HG03521 (cell line): ENCODE results near the gene CHAT.

Experiments used
- ATAC-seq: cut with Tn5 transposase; IDR thresholded peaks from one replicate; pipeline ENCODE4 v1.9.1; 2021; ENCODE audit warnings: mild to moderate bottlenecking, moderate library complexity; ENCODE audit not compliant: unreplicated experiment

Gene CHAT

GRCh38 chr10:49627644-49628247 is 13.9 kb downstream of the CHAT start:
- no peak for ATAC-seq

- no peak for ATAC-seq
Measured at GRCh38 chr10:49628599-49628998, 14.8 kb downstream of the CHAT start.

- ATAC-seq: no peak
Measured at GRCh38 chr10:49629431-49629881, 15.6 kb downstream of the CHAT start.

GRCh38 chr10:49631975-49632374 is 18.1 kb downstream of the CHAT start:
- ATAC-seq: no peak

DNA sequence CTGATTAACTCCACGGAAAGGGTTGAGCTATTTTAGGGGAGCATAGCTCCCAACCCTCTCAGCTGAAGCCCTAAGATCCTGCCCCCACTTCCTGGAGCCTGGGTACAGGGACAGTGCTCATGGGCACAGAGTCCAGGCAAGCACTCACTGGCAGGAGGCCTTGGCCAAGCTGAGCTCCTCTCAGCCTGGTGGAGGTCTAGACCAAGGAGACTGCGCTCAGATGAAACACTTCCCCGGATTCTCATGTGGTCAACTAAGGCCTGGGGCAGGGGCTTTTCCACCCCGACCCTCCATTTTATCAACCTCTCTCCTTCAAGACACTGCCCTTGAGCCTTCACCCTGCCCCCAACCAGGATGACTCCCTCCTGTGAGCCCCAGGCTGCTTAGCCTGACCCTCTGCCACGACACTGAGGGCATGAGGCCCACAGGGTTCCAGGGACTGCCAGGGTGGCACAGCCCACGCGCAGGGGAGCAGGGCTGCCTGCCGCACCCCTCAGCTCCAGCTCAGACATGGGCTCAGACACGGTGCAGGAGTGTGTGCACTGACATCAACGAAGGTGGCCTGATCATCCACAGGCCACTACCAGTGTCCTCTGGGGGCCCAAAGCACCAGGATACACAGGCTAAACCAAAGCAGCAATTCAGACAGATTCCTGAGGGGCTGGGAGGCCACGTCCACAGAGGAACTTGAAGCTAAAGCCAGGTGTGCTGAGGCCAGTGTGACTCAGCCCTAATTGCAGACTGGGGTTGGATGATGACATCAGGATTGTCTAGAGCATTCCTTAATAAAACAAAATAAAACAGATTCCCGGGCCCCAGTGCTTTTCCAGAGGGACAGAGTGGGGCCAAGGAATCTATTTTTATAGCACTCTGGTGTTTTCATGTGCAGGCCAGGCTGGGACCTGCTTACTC is 18.8 kb downstream of the CHAT start:
- ATAC-seq: no peak

DNA sequence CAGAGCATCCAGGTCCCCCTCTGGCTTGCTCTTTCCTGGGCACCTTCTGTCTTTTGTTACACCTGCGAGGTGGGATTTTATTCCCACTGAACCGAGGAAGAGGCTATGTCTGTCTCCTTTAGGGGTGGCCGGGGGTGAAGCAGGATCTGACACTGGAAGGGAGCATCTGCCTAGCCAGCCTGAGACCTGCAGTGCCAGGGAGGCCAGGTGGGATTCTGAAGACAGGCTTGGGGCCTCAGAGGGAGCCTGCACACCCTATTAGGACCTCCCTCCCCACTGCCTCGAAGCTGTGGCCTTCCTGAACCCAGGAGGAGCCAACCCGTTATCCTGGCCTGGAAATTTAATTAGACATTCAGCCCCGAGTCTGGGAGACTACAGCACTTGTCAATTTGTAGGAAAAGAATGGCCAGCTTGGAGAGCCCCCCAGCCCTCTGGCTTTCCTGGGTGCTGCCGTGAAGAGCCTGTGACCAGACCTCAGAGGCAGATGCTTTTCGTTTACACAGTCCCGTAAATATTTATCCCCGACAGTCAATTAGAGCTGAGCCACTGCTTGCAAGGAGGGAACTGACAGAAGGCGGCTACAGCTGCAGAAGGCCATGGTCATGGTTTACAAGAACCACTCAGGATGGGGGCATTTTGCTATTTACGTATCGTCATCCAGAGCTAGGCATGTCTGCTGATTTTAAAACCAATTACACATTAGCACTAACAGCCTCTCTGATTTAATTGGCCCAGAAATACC is 19.7 kb downstream of the CHAT start:
- no peak for ATAC-seq

GRCh38 chr10:49634069-49634660 is 20.3 kb downstream of the CHAT start:
- no peak for ATAC-seq

GRCh38 chr10:49642311-49642710 is 28.5 kb downstream of the CHAT start:
- ATAC-seq: no peak

DNA sequence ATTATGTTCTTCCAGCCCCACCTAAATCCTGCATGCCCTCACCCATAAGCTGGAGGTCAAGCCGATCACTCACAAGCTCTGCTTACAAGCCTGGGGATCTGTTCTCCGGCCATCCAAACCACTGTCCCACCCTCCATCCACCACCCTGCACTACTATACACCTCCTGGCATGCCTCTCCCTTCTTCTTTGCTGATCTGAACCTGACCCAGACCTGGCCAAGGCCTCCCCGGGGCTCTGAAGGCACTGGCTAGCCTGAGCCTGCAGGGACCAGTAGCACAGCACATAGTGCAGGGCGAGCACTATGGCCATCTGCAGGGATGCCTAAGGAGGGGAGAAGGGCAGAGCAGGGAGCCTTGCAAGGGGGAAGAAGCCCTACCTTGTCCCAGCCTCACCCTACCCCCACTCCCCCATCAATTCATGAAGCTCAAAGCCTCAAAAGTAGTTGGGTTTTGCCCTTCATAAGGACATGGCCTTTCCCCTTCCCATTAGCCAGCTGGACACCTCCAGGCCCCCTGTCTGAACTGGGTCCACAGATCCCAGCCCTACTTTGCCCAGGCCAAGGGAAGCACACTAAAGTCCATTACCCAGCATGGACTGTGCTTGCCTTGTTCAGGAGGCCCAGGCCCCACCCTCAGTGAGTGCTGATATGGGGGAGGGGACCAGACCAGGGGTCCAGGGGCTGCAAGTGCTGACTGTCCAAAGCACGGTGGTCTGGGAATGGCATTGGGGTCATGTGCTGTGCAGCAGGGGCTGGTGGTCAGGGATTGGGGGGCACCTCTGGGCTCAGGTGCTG is 29.6 kb downstream of the CHAT start:
- ATAC-seq: no peak

GRCh38 chr10:49644035-49644646 is 30.3 kb downstream of the CHAT start:
- ATAC-seq: no peak

DNA sequence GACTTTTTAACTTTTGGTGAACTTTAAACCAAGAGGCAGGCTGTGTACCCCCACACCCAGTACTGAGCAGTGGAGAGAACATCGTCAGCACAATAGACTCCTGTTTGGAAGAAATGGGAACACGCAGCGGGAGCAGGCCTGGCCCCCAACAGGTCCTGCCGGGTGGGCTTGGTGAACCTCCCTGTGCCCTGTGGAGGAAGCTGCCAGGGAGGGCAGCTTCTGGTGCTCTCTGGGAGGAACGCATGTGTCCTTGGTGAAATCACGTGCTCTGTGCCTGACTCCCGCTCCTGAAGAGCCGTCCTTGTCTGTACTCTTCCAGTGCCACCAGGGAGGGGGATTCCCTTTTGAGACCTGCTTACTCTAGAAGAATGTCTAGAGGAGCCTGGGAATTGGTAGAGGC is 31.6 kb downstream of the CHAT start:
- no peak for ATAC-seq

DNA sequence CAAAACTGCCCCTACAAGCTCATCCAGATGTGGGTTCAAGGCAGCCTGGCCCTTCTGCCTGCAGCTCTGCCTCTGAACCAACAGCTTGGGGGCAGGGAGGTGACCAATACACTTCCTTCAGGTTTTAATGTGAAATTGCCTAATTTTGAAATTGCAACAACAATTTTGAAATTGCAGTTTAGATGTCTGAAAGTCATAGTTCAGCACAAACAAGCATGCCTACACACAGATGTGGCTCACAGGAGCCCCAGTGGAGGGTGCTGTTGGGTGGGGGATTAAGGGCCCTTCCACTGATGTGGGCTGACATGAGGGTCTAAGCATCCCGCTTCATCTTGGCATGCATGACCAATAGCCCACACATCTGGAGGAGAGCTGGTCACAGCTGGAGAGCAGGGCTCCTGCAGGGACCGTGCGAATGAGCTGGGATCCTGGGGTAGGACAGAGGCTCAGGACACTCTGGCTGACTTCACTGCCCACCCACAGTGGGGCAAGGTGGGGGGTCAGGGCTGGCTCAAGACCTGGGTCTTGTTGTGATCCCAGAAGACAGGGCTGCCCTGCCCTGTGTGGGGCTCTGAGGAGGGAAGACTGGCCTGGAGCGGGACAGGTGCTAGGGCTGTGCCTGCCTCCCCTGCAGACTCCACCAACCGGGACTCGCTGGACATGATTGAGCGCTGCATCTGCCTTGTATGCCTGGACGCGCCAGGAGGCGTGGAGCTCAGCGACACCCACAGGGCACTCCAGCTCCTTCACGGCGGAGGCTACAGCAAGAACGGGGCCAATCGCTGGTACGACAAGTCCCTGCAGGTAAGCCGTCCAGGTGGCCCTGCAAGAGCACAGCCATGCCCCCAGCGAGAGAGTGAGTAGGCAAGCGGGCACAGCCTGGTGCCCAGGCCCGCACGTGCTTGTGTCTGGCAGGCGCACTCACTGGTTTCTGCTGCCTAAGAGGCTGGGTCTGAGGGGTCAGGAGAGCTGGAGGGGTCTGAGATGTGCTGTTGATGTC is 32.3 kb downstream of the CHAT start:
- ATAC-seq: no peak

- ATAC-seq: no peak
Measured at GRCh38 chr10:49647554-49647953, 33.7 kb downstream of the CHAT start.

DNA sequence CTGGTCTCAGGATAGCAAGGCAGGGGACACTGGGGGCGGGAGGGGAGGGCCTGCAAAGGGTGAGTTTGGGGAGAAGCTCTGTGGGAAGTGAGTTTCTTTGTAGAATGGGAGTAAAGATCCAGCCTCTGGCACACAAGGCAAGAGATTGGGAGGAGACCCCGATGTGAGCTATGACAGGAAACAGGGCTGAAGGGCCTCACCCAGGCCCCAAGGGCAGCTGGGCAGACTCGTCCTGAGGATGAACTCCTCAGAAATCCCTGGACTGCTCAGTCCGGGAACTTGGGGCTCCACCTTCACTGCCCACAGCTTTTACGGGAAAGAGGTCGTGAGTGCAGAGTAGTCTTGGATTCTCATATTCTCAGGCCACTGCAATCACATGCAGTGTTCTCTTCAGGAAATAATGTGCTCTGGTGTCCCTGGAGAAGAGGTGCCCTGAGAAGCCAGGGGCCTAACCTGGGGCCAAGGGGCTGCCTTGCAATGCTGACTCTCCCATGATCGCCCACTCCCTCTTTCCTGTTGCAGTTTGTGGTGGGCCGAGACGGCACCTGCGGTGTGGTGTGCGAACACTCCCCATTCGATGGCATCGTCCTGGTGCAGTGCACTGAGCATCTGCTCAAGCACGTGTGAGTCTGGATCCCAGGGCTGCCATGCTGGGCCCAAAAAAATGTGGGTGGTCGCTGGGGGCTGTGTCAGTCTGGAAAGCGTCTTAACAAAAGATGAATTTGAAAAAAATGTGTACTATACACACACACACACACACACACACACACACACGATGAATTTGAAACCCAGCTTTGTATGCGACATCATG is 34.4 kb downstream of the CHAT start:
- no peak for ATAC-seq

GRCh38 chr10:49649294-49649693 is 35.5 kb downstream of the CHAT start:
- no peak for ATAC-seq

- ATAC-seq: no peak
Measured at GRCh38 chr10:49649936-49650723, 36.3 kb downstream of the CHAT start.

GRCh38 chr10:49650724-49651034 is 36.8 kb downstream of the CHAT start:
- no peak for ATAC-seq
